Gastroesophageal sphincter (tissue), 4 donors: ENCODE data around the gene RAE1. TPM values are rescaled to one million over a fixed set of nuclear protein-coding genes. Genes with fewer than 3 reads are reported as not detected.
"Not testable (repeated sequence)": the region's sequence is repeated elsewhere in the genome, so short reads cannot be mapped to it uniquely, and the experiment has no call there.

Experiments used
- ATAC-seq: fragments of 150-250 bp; one replicate; pipeline ENCODE4 v1.9.1; 2016; ENCODE audit warnings: mild to moderate bottlenecking, moderate library complexity
- H3K27ac ChIP-seq, 4 donors: fragments of 200-600 bp; sonication (generic) in 3 of 4; 1 replicate in 3 of 4; 2 replicates in 1 of 4; pipeline ENCODE4 v1.5.1; 2016 to 2019
- H3K27me3 ChIP-seq: fragments of 200-600 bp; sonication (generic); one replicate; pipeline ENCODE4 v1.5.1; 2019
- H3K36me3 ChIP-seq, 2 donors: fragments of 200-600 bp; sonication (generic); one replicate each; pipeline ENCODE4 v1.5.1; 2019; ENCODE audit warnings: control low read depth in 1 of 2
- H3K4me1 ChIP-seq, 3 donors: fragments of 200-600 bp; sonication (generic); 1 replicate in 2 of 3; 2 replicates in 1 of 3; pipeline ENCODE4 v1.5.1; 2016 to 2019; ENCODE audit warnings: control low read depth in 2 of 3
- H3K4me3 ChIP-seq, 2 donors: fragments of 200-600 bp; sonication (generic); one replicate each; pipeline ENCODE4 v1.5.1; 2019; ENCODE audit warnings: mild to moderate bottlenecking in 1 of 2, moderate library complexity in 1 of 2
- H3K9me3 ChIP-seq, 3 donors: fragments of 200-600 bp; sonication (generic); one replicate each; pipeline ENCODE4 v1.5.1; 2017 to 2019; ENCODE audit warnings: control low read depth in 2 of 3
- CTCF ChIP-seq, 4 experiments: fragments of 200-600 bp in 2 of 4; fragments of 450-650 bp in 2 of 4; sonication (generic) in 1 of 4; IDR thresholded peaks; one replicate each; pipeline ENCODE4 v1.5.1; 2017 to 2019; ENCODE audit warnings: antibody characterized with exemption in 4 of 4, mild to moderate bottlenecking in 2 of 4, moderate library complexity in 2 of 4
- EP300 ChIP-seq: sonication (generic); formaldehyde crosslinking; IDR thresholded peaks from one replicate; pipeline ENCODE4 v1.6.1; 2017; ENCODE audit warnings: antibody characterized with exemption, mild to moderate bottlenecking
- POLR2A ChIP-seq, 2 donors: fragments of 450-650 bp; IDR thresholded peaks; one replicate each; pipeline ENCODE4 v1.6.1; 2017; ENCODE audit warnings: antibody characterized with exemption in 2 of 2, mild to moderate bottlenecking in 2 of 2, moderate library complexity in 1 of 2
- POLR2AphosphoS5 ChIP-seq: sonication (generic); formaldehyde crosslinking; IDR thresholded peaks from one replicate; pipeline ENCODE4 v1.6.1; 2017; ENCODE audit warnings: antibody characterized with exemption
- WGBS, 2 donors: methylation state at CpG; one replicate each; pipeline ENCODE4 v1.1.5; 2018; ENCODE audit warnings: low coverage in 1 of 2; 5-methylcytosine and 5-hydroxymethylcytosine counted together
- total RNA-seq, 4 donors: library from RNA; depleted of rRNA; stranded (reverse); fragments of >200 nt; gene quantifications; one replicate each; pipeline ENCODE4 v1.1.0, GENCODE V29; 2016

The RAE1 gene
- total RNA-seq, 4 donors from 2014 or later = 16.5 to 30.4 (median 25.1) TPM

DNA sequence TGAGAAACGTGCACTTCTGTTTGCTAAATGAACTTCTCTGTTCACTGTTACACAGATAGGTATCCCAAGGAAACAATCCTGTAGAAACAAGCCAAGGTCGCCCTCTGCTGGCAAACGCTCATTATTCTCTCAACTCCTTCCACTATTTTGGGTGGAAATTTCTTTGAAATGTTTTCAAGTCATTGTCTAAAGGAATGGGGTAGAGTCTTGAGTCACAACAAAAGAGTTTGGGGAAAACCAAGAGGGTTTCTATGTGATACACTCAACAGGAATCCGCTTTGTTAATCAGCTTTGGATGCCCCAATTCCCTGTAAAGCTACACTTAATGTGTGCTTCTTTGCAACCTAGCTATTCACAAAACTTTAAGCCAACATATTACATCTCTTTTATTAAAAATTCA is 4.6 kb upstream of the RAE1 start:
- peak; percentile 41 for ATAC-seq
- Histone ChIP-seq H3K27me3 (peaks cover 28% of the 10 kb centered on the region), H3K36me3 (no peaks in the 10 kb centered on the region), H3K4me1 (peaks cover 0 to 4% (median 0%) of the 10 kb centered on the region in 3 donors), H3K9me3 (no peaks in the 10 kb centered on the region), H3K27ac (no peak overlapping the region), H3K4me3 (no peak overlapping the region)
- WGBS, 2 donors = 0 to 1% methylated on average over 4 of the region's 4 CpGs
- TF ChIP-seq POLR2AphosphoS5 (no peak), EP300 (no peak), CTCF (IDR thresholded peaks at IDR 0.05) (peak; percentile 66 to 79 (median 76)), POLR2A (IDR thresholded peaks at IDR 0.05) (no peak)

GRCh38 chr20:57347393-57347792 is 3.7 kb upstream of the RAE1 start:
- peaks cover 28% of the 10 kb centered on the region for H3K27me3 ChIP-seq
- H3K4me3 ChIP-seq = no peak overlapping the region
- WGBS, 2 donors = 88% methylated on average over 3 to 4 of the region's 4 CpGs
- H3K36me3 ChIP-seq = no peaks in the 10 kb centered on the region
- no peak for ATAC-seq
- H3K4me1 ChIP-seq = peaks cover 4 to 13% (median 4%) of the 10 kb centered on the region in 3 donors
- H3K27ac ChIP-seq = no peak overlapping the region
- H3K9me3 ChIP-seq = no peaks in the 10 kb centered on the region
- TF ChIP-seq CTCF (IDR thresholded peaks at IDR 0.05) (no peak), EP300 (no peak), POLR2A (IDR thresholded peaks at IDR 0.05) (no peak), POLR2AphosphoS5 (no peak)

GRCh38 chr20:57348200-57348921 is 2.7 kb upstream of the RAE1 start:
- H3K27ac ChIP-seq, ATAC-seq, H3K36me3 ChIP-seq, H3K9me3 ChIP-seq, H3K4me3 ChIP-seq: not testable (repeated sequence)
- 50% methylated on average over 1 to 2 of the region's 47 CpGs for WGBS, 2 donors
- Histone ChIP-seq H3K27me3 (peaks cover 28% of the 10 kb centered on the region), H3K4me1 (peaks cover 4 to 23% (median 5%) of the 10 kb centered on the region in 3 donors)

GRCh38 chr20:57348922-57349574 is 2.0 kb upstream of the RAE1 start:
- Histone ChIP-seq H3K27me3 (peaks cover 27% of the 10 kb centered on the region), H3K4me1 (peaks cover 4 to 24% (median 5%) of the 10 kb centered on the region in 3 donors)
- not testable (repeated sequence) for H3K9me3 ChIP-seq, H3K36me3 ChIP-seq, ATAC-seq, H3K4me3 ChIP-seq, H3K27ac ChIP-seq
- WGBS, 2 donors = 78 to 86% methylated on average over 8 to 15 of the region's 21 CpGs

DNA sequence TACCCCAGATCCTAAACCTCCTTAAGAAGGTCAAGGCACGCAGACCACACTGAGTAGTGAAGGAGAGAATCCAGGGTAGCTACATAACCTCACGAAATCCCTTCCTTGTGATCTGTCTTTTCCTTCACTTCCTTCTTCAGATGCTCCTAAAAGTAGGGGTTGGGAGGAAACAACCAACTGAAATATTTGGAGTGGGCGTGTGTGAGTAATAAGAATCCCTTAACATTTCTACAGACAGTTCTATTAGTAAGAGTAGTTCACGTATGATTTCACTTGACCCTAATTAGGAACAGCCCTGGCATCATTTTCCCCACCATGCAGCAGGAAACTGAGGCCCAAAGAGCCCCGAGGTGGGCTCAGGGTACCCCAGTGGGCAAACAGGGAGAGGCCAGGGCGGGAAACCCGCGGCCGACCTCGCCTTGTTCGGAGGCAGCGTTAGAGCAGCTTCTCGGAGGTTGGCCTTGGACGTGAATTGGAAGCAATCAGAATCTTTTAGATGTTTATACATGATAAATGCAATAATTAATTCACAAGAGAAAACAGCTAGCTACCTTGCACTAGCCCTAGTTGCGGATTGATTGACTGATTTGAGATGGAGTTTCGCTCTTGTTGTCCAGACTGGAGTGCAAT is 859 bp upstream of the RAE1 start:
- no peak for ATAC-seq
- WGBS, 2 donors = 76 to 85% methylated on average over 5 to 16 of the region's 16 CpGs
- Histone ChIP-seq H3K27me3 (peaks cover 18% of the 10 kb centered on the region), H3K4me1 (peaks cover 4 to 24% (median 5%) of the 10 kb centered on the region in 3 donors), H3K4me3 (peak overlapping the region in 1 of 2 donors; percentile 95), H3K27ac (peak overlapping the region in 3 of 4 donors; percentile 90 to 95 (median 90)), H3K9me3 (no peaks in the 10 kb centered on the region), H3K36me3 (no peaks in the 10 kb centered on the region)
- no peak for TF ChIP-seq EP300
- no peak for TF ChIP-seq POLR2A (IDR thresholded peaks at IDR 0.05)
- TF ChIP-seq CTCF (IDR thresholded peaks at IDR 0.05) = no peak
- no peak for TF ChIP-seq POLR2AphosphoS5

DNA sequence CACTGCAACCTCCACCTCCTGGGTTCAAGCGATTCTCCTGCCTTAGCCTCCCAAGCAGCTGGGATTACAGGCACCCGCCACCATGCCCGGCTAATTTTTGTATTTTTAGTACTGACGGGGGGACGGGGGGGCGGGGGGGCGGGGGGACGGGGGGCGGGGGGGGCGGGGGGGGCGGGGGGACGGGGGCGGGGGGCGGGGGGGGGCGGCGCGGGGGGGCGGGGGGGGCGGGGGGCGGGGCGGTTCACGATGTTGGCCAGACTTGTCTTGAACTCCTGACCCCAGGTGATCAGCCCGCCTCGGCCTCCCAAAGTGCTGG is 371 bp upstream of the RAE1 start:
- H3K27me3 ChIP-seq = peaks cover 18% of the 10 kb centered on the region
- peak overlapping the region; percentile 60 to 95 for H3K4me3 ChIP-seq
- H3K9me3 ChIP-seq, ATAC-seq, H3K36me3 ChIP-seq: not testable (repeated sequence)
- H3K4me1 ChIP-seq = peaks cover 4 to 24% (median 5%) of the 10 kb centered on the region in 3 donors
- WGBS, 2 donors = 60% methylated on average over 1 of the region's 24 CpGs; no CpG with 5 or more reads in 1 of the 2 donors
- H3K27ac ChIP-seq = peak overlapping the region; percentile 47 to 95 (median 90)
